HCT116 (cell line): ENCODE data around the gene TMEM201.

Experiments
- ELF1 ChIP-seq: IDR thresholded peaks from 2 replicates; pipeline ENCODE4 v1.6.1; 2012; ENCODE audit warnings: low read depth, borderline replicate concordance
- EZH2 ChIP-seq: fragments of 200-600 bp; sonication (generic); IDR thresholded peaks from 2 replicates; pipeline ENCODE4 v1.6.1; 2017; ENCODE audit warnings: antibody characterized with exemption, mixed run types
- JUND ChIP-seq: IDR thresholded peaks from 2 replicates; pipeline ENCODE4 v1.6.1; 2012
- POLR2A ChIP-seq: IDR thresholded peaks from 2 replicates; pipeline ENCODE4 v1.7.0; 2011; ENCODE audit warnings: borderline replicate concordance; ENCODE audit not compliant: insufficient read depth, insufficient read length; ENCODE audit errors: extremely low read depth
- TF ChIP-seq, protein P1 (sequence below): IDR thresholded peaks from 2 replicates; pipeline ENCODE4 v1.6.1; 2012
- TF ChIP-seq, protein P2 (sequence below), 3 experiments: fragments of 200-600 bp in 1 of 3; sonication (generic) in 1 of 3; IDR thresholded peaks in 2 of 3; conservative IDR thresholded peaks in 1 of 3; 2 replicates each; pipeline ENCODE4 v1.5.1; 2012 to 2017; ENCODE audit warnings: low read depth in 2 of 3, low read length in 2 of 3, antibody characterized with exemption in 1 of 3, borderline replicate concordance in 1 of 3, control low read depth in 1 of 3, mild to moderate bottlenecking in 1 of 3, mixed read lengths in 1 of 3, mixed run types in 1 of 3, moderate library complexity in 1 of 3; ENCODE audit not compliant: insufficient read depth in 1 of 3

DNA sequence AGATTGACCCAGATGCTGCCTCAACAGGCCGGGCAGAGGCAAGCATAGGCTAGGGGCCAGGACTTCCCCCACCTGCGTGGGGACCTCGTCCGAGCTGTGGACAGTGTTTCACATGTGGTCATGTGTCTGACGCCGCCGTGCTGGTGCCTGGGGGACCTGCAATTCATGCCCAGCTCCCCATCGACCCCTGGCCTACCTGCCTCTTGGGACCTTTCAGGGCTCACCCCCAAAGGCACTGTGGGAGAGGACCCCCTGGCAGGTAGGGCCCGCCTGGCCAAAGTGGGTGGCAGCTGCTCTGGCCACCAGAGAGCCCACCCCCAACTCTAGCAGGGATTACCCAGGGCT lies 4.4 kb downstream of the TMEM201 start:
- TF ChIP-seq POLR2A (no peak), JUND (no peak), EZH2 (no peak), ELF1 (no peak)
- TF ChIP-seq, protein P1, sequence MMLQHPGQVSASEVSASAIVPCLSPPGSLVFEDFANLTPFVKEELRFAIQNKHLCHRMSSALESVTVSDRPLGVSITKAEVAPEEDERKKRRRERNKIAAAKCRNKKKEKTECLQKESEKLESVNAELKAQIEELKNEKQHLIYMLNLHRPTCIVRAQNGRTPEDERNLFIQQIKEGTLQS = no peak
- TF ChIP-seq, protein P2, sequence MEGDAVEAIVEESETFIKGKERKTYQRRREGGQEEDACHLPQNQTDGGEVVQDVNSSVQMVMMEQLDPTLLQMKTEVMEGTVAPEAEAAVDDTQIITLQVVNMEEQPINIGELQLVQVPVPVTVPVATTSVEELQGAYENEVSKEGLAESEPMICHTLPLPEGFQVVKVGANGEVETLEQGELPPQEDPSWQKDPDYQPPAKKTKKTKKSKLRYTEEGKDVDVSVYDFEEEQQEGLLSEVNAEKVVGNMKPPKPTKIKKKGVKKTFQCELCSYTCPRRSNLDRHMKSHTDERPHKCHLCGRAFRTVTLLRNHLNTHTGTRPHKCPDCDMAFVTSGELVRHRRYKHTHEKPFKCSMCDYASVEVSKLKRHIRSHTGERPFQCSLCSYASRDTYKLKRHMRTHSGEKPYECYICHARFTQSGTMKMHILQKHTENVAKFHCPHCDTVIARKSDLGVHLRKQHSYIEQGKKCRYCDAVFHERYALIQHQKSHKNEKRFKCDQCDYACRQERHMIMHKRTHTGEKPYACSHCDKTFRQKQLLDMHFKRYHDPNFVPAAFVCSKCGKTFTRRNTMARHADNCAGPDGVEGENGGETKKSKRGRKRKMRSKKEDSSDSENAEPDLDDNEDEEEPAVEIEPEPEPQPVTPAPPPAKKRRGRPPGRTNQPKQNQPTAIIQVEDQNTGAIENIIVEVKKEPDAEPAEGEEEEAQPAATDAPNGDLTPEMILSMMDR (IDR thresholded peaks at IDR 0.05 in 2 of 3, conservative IDR thresholded peaks at IDR 0.05 in 1 of 3; ENCODE audit: borderline replicate concordance in 1 of 3, insufficient read depth in 1 of 3, low read depth in 2 of 3, low read length in 2 of 3) = no peak
